ENCODE measurements around the gene PTPN3. TPM values are rescaled to one million over a fixed set of nuclear protein-coding genes. Genes with fewer than 3 reads are reported as not detected.
A peak's percentile ranks its signal among the peaks of the same experiment; 100 is the strongest.

The PTPN3 gene
- polyA plus RNA-seq, 2 of the 4 experiments (the other 2 are of a cell fraction): 8.9 to 20.3 TPM

GRCh38 chr9:109474170-109474569, 23.9 kb downstream of the PTPN3 start (continued):
- TF ChIP-seq REST (IDR thresholded peaks at IDR 0.05): no peak
- no peak for TF ChIP-seq BHLHE40 (IDR thresholded peaks at IDR 0.05; ENCODE audit: low read depth, low read length)
- no peak for TF ChIP-seq CTCF (IDR thresholded peaks at IDR 0.05)
- no peak for TF ChIP-seq PHF8 (IDR thresholded peaks at IDR 0.05; ENCODE audit: borderline replicate concordance, low read depth)
- TF ChIP-seq MYC (IDR thresholded peaks at IDR 0.05; ENCODE audit: borderline replicate concordance, low read length): no peak
- TF ChIP-seq ATOH8 (CRISPR knock-in tag; IDR thresholded peaks at IDR 0.05; ENCODE audit: low read depth): no peak
- TF ChIP-seq RARB (CRISPR knock-in tag; IDR thresholded peaks at IDR 0.05): no peak
- no peak for TF ChIP-seq POLR2A (IDR thresholded peaks at IDR 0.05; ENCODE audit: low read length)
- no peak for TF ChIP-seq ZC3H11A (IDR thresholded peaks at IDR 0.05)
- TF ChIP-seq JUN (IDR thresholded peaks at IDR 0.05): no peak
- no peak for TF ChIP-seq GATA3 (IDR thresholded peaks at IDR 0.05; ENCODE audit: borderline replicate concordance)

- no peak overlapping the region for H3K4me3 ChIP-seq
- TF ChIP-seq ZC3H11A (IDR thresholded peaks at IDR 0.05): no peak
- no peak for TF ChIP-seq CBX2 (IDR thresholded peaks at IDR 0.05; ENCODE audit: borderline replicate concordance, low read depth)
- no peak for TF ChIP-seq BHLHE40 (IDR thresholded peaks at IDR 0.05; ENCODE audit: low read depth, low read length)
- no peak for TF ChIP-seq MYC (IDR thresholded peaks at IDR 0.05; ENCODE audit: borderline replicate concordance, low read length)
- TF ChIP-seq POLR2AphosphoS2 (conservative IDR thresholded peaks at IDR 0.05; ENCODE audit: low read length): no peak
- TF ChIP-seq EHMT2 (IDR thresholded peaks at IDR 0.05; ENCODE audit: low read depth): no peak
- no peak for TF ChIP-seq ZFP36 (IDR thresholded peaks at IDR 0.05; ENCODE audit: borderline replicate concordance, partially characterized antibody)
- TF ChIP-seq GATA3 (IDR thresholded peaks at IDR 0.05; ENCODE audit: borderline replicate concordance): no peak
- no peak for TF ChIP-seq PBX3 (IDR thresholded peaks at IDR 0.05)
- TF ChIP-seq RARB (CRISPR knock-in tag; IDR thresholded peaks at IDR 0.05): no peak
- no peak for TF ChIP-seq CEBPB (IDR thresholded peaks at IDR 0.05)
- no peak for TF ChIP-seq FOSB (CRISPR knock-in tag; IDR thresholded peaks at IDR 0.05)
- no peak for TF ChIP-seq NPAS2 (CRISPR knock-in tag; IDR thresholded peaks at IDR 0.05; ENCODE audit: borderline replicate concordance)
- TF ChIP-seq CTCF (IDR thresholded peaks at IDR 0.05): no peak
- no peak for TF ChIP-seq NFE2L2 (conservative IDR thresholded peaks at IDR 0.05; ENCODE audit: low read length)
- TF ChIP-seq FOSL2 (IDR thresholded peaks at IDR 0.05): no peak
- no peak for TF ChIP-seq FOSL2 (CRISPR knock-in tag; IDR thresholded peaks at IDR 0.05)
- TF ChIP-seq SREBF2 (IDR thresholded peaks at IDR 0.05): no peak
- no peak for TF ChIP-seq RFX5 (IDR thresholded peaks at IDR 0.05)
- no peak for ATAC-seq
- POLR2A ChIA-PET: no interaction called here
- CTCF ChIA-PET: interaction anchor here (0.7 to 5.1 kb wide), 3 partner anchors 11 to 149 kb away, joined by 3 to 45 read pairs (median 3); no protein-coding TSS in a partner anchor
- no peaks in the 10 kb centered on the region for H3K9me3 ChIP-seq
- 87% methylated on average over 7 of the region's 7 CpGs for WGBS (ENCODE audit: missing lambda C conversion rate)
- peaks cover 89% of the 10 kb centered on the region for H3K4me1 ChIP-seq
- no peak for FAIRE-seq
- no peak overlapping the region for H3K4me2 ChIP-seq
- H3K27ac ChIP-seq: peak overlapping the region in 1 of 2 experiments; percentile 12; a peak in 1 of 6 replicates
- DNase-seq (ENCODE audit: low read depth in 1 of 2, low spot score in 1 of 2): no peak
Observed at GRCh38 chr9:109473329-109473728, 24.8 kb downstream of the PTPN3 start.
